ENCODE data around the gene FADS3.

GRCh38 chr11:61905067-61905696, 13.8 kb upstream of the FADS3 start:
- TF ChIP-seq, protein P1, sequence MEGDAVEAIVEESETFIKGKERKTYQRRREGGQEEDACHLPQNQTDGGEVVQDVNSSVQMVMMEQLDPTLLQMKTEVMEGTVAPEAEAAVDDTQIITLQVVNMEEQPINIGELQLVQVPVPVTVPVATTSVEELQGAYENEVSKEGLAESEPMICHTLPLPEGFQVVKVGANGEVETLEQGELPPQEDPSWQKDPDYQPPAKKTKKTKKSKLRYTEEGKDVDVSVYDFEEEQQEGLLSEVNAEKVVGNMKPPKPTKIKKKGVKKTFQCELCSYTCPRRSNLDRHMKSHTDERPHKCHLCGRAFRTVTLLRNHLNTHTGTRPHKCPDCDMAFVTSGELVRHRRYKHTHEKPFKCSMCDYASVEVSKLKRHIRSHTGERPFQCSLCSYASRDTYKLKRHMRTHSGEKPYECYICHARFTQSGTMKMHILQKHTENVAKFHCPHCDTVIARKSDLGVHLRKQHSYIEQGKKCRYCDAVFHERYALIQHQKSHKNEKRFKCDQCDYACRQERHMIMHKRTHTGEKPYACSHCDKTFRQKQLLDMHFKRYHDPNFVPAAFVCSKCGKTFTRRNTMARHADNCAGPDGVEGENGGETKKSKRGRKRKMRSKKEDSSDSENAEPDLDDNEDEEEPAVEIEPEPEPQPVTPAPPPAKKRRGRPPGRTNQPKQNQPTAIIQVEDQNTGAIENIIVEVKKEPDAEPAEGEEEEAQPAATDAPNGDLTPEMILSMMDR (IDR thresholded peaks at IDR 0.05) = no peak
- TF ChIP-seq POLR2A (IDR thresholded peaks at IDR 0.05) = no peak

Data from Peyer's patch (tissue), 4 donors.